ENCODE results near the gene TOM1. TPM values are rescaled to one million over a fixed set of nuclear protein-coding genes. Genes with fewer than 3 reads are reported as not detected.

Gene TOM1
- polyA plus RNA-seq, 2 of the 4 experiments (the other 2 are of a cell fraction), result 14.5 to 16.6 TPM

- CTCF ChIA-PET, result interaction anchor here (0.6 to 6.3 kb wide), 3 partner anchors 46 to 588 kb away, joined by 3 to 46 read pairs (median 3); no protein-coding TSS in a partner anchor
- TF ChIP-seq RNF2 (IDR thresholded peaks at IDR 0.05; ENCODE audit: borderline replicate concordance, low read depth), result no peak
- TF ChIP-seq ATOH8 (CRISPR knock-in tag; IDR thresholded peaks at IDR 0.05; ENCODE audit: low read depth), result no peak
- no peak for TF ChIP-seq GATA3 (IDR thresholded peaks at IDR 0.05; ENCODE audit: borderline replicate concordance)
- no peak for TF ChIP-seq ZSCAN20 (CRISPR knock-in tag; IDR thresholded peaks at IDR 0.05)
- no peak for TF ChIP-seq JUN (IDR thresholded peaks at IDR 0.05)
- no peak for TF ChIP-seq MAX (IDR thresholded peaks at IDR 0.05)
- POLR2A ChIA-PET, result no interaction called here
These were observed 49.0 kb downstream of the TOM1 start for GRCh38 chr22:35348703-35349102.

GRCh38 chr22:35349368-35349703, 49.6 kb downstream of the TOM1 start:
- no peak overlapping the region; a peak in 1 of 6 replicates for H3K27ac ChIP-seq
- WGBS (ENCODE audit: missing lambda C conversion rate), result 90% methylated on average over 9 of the region's 9 CpGs
- no peak overlapping the region for H3K4me3 ChIP-seq
- H3K4me1 ChIP-seq, result peaks cover 25% of the 10 kb centered on the region
- ATAC-seq, result no peak
- H3K4me2 ChIP-seq, result no peak overlapping the region
- H3K9me3 ChIP-seq, result no peaks in the 10 kb centered on the region
- ChIA-PET CTCF (interaction anchor here (0.6 to 6.3 kb wide), 10 partner anchors 27 to 587 kb away, joined by 3 to 46 read pairs (median 6); partner anchors contain the start of gene HMOX1), POLR2A (no interaction called here)
- DNase-seq (ENCODE audit: low read depth in 1 of 2, low spot score in 1 of 2), result no peak
- no peak for FAIRE-seq
- TF ChIP-seq EP300 (IDR thresholded peaks at IDR 0.05), result no peak
- TF ChIP-seq PBX3 (IDR thresholded peaks at IDR 0.05), result no peak
- no peak for TF ChIP-seq MAX (IDR thresholded peaks at IDR 0.05)
- no peak for TF ChIP-seq CBX8 (IDR thresholded peaks at IDR 0.05)

More at GRCh38 chr22:35348703-35349102, 49.0 kb downstream of the TOM1 start:
- 88% methylated on average over 1 of the region's 5 CpGs for WGBS (ENCODE audit: missing lambda C conversion rate)
- DNase-seq (ENCODE audit: low read depth in 1 of 2, low spot score in 1 of 2) (no peak), FAIRE-seq (no peak), ATAC-seq (no peak)
- no peak overlapping the region for H3K4me3 ChIP-seq
- no peak overlapping the region for H3K4me2 ChIP-seq
- H3K27ac ChIP-seq, result no peak overlapping the region
- no peaks in the 10 kb centered on the region for H3K9me3 ChIP-seq
- peaks cover 25% of the 10 kb centered on the region for H3K4me1 ChIP-seq

- 80% methylated on average over 5 of the region's 17 CpGs for whole genome bisulfite sequencing (ENCODE audit: missing lambda C conversion rate)
- Histone ChIP-seq H3K27ac (peak overlapping the region; percentile 62 to 98), H3K9me3 (no peaks in the 10 kb centered on the region), H3K4me3 (no peak overlapping the region), H3K4me1 (peaks cover 25% of the 10 kb centered on the region), H3K4me2 (peak overlapping the region; percentile 22; the same call in 1 of the 3 replicates)
- ChIA-PET CTCF (interaction anchor here (0.5 to 6.3 kb wide), 17 partner anchors 10 to 716 kb away, joined by 3 to 46 read pairs (median 7); partner anchors contain the start of gene HMOX1), POLR2A (no interaction called here)
- ATAC-seq, result peak in 1 of 2 experiments; percentile 3; a peak in 2 of 6 replicates
- no peak for FAIRE-seq
- TF ChIP-seq BCL3 (IDR thresholded peaks at IDR 0.05), result no peak
- TF ChIP-seq HES2 (IDR thresholded peaks at IDR 0.05), result no peak
- no peak for TF ChIP-seq MAZ (IDR thresholded peaks at IDR 0.05; ENCODE audit: borderline replicate concordance, low read depth, low read length)
- no peak for TF ChIP-seq NFE2L2 (conservative IDR thresholded peaks at IDR 0.05; ENCODE audit: low read length)
- no peak for TF ChIP-seq TP53 (CRISPR knock-in tag; IDR thresholded peaks at IDR 0.05)
- no peak for TF ChIP-seq ZC3H11A (IDR thresholded peaks at IDR 0.05)
- TF ChIP-seq HMGXB4 (CRISPR knock-in tag; IDR thresholded peaks at IDR 0.05; ENCODE audit: borderline replicate concordance), result no peak
- no peak for TF ChIP-seq ZFP36 (IDR thresholded peaks at IDR 0.05; ENCODE audit: borderline replicate concordance, partially characterized antibody)
- no peak for TF ChIP-seq MYC (IDR thresholded peaks at IDR 0.05; ENCODE audit: borderline replicate concordance, low read length)
- TF ChIP-seq FOXS1 (CRISPR knock-in tag; IDR thresholded peaks at IDR 0.05), result no peak
- TF ChIP-seq E2F6 (IDR thresholded peaks at IDR 0.05; ENCODE audit: borderline replicate concordance, low read depth), result no peak
- TF ChIP-seq PHF8 (IDR thresholded peaks at IDR 0.05; ENCODE audit: borderline replicate concordance, low read depth), result no peak
- TF ChIP-seq NPAS2 (CRISPR knock-in tag; IDR thresholded peaks at IDR 0.05; ENCODE audit: borderline replicate concordance), result no peak
- no peak for TF ChIP-seq CBX8 (IDR thresholded peaks at IDR 0.05)
- no peak for TF ChIP-seq CBX2 (IDR thresholded peaks at IDR 0.05; ENCODE audit: borderline replicate concordance, low read depth)
- no peak for DNase-seq (ENCODE audit: low read depth in 1 of 2, low spot score in 1 of 2)
These were observed 50.2 kb downstream of the TOM1 start for GRCh38 chr22:35349704-35350538.
